ENCODE measurements around the gene ERCC6L2.

DNA sequence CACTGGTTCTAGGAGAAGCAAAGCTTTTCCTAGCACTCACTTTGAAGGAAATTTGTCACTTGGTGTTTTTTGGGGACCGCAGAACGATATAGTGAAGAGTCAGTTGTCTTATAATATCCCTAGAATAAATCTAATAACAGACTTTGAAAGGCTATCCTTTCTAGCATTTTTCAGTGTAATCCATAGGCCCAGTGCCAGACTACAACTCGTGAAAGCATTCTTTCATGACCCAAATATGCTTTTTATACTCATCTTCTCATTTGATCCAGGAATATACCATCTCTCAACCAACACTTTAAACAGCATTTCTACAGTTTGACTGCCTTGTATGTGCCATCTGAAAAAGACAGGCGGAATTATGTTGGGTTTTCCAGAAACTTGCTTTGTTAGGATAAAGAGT, 104.0 kb downstream of the ERCC6L2 start:
- TF ChIP-seq POLR2A (IDR thresholded peaks at IDR 0.05; ENCODE audit: low read depth, low read length) = no peak
- no peak for TF ChIP-seq POLR2AphosphoS5 (IDR thresholded peaks at IDR 0.05; ENCODE audit: low read depth, low read length)
- TF ChIP-seq TAF1 (IDR thresholded peaks at IDR 0.05; ENCODE audit: borderline replicate concordance, low read depth, low read length) = no peak
